HCT116 (cell line): ENCODE measurements around the gene MIER2.

Source experiments
- POLR2A ChIP-seq: IDR thresholded peaks from 2 replicates; pipeline ENCODE4 v1.7.0; 2011; ENCODE audit warnings: borderline replicate concordance; ENCODE audit not compliant: insufficient read depth, insufficient read length; ENCODE audit errors: extremely low read depth
- RAD21 ChIP-seq: IDR thresholded peaks from 2 replicates; pipeline ENCODE4 v1.6.1; 2012; ENCODE audit warnings: low read depth, mild to moderate bottlenecking
- SIN3A ChIP-seq: IDR thresholded peaks from 2 replicates; pipeline ENCODE4 v1.6.1; 2012; ENCODE audit warnings: low read depth
- TF ChIP-seq, protein P1 (sequence below), 3 experiments: fragments of 200-600 bp in 1 of 3; sonication (generic) in 1 of 3; IDR thresholded peaks in 2 of 3; conservative IDR thresholded peaks in 1 of 3; 2 replicates each; pipeline ENCODE4 v1.5.1; 2012 to 2017; ENCODE audit warnings: low read depth in 2 of 3, low read length in 2 of 3, antibody characterized with exemption in 1 of 3, borderline replicate concordance in 1 of 3, control low read depth in 1 of 3, mild to moderate bottlenecking in 1 of 3, mixed read lengths in 1 of 3, mixed run types in 1 of 3, moderate library complexity in 1 of 3; ENCODE audit not compliant: insufficient read depth in 1 of 3

DNA sequence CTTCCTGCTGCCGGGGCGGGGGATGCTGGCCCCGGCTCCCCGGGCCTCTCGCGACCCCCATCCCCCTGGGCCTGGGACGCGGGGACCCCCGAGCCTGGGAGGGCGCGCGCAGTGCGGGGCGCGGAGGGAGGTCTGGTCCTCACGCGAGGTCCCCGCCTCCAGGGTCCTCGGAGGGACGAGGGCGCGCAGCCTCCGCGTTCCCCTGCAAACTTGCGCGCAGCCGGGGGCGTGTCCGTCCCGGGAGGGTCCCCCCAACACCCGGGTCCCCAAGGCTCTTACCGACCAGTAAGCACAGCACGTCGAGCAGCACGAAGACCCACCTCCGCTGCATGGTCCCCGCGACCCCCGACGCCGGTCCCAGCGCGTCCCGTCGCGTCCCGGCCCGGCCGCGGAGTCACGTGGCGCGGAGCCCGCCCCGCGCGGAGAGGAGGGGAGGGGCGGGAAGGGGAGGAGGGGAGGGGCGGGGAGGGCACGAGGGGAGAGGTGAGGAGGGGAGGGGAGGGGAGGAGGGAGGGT lies 53.5 kb downstream of the MIER2 start, which contains the start of gene PLPP2:
- TF ChIP-seq, protein P1, sequence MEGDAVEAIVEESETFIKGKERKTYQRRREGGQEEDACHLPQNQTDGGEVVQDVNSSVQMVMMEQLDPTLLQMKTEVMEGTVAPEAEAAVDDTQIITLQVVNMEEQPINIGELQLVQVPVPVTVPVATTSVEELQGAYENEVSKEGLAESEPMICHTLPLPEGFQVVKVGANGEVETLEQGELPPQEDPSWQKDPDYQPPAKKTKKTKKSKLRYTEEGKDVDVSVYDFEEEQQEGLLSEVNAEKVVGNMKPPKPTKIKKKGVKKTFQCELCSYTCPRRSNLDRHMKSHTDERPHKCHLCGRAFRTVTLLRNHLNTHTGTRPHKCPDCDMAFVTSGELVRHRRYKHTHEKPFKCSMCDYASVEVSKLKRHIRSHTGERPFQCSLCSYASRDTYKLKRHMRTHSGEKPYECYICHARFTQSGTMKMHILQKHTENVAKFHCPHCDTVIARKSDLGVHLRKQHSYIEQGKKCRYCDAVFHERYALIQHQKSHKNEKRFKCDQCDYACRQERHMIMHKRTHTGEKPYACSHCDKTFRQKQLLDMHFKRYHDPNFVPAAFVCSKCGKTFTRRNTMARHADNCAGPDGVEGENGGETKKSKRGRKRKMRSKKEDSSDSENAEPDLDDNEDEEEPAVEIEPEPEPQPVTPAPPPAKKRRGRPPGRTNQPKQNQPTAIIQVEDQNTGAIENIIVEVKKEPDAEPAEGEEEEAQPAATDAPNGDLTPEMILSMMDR (IDR thresholded peaks at IDR 0.05 in 2 of 3, conservative IDR thresholded peaks at IDR 0.05 in 1 of 3; ENCODE audit: borderline replicate concordance in 1 of 3, insufficient read depth in 1 of 3, low read depth in 2 of 3, low read length in 2 of 3), result no peak
- TF ChIP-seq POLR2A (no peak), RAD21 (no peak), SIN3A (no peak)
